Suprapubic skin (tissue), 3 donors: ENCODE measurements around the gene MAD1L1.

Experiments used
- POLR2AphosphoS5 ChIP-seq, 3 donors: sonication (generic); formaldehyde crosslinking; IDR thresholded peaks; one replicate each; pipeline ENCODE4 v1.6.1; 2017; ENCODE audit warnings: antibody characterized with exemption in 3 of 3
- TF ChIP-seq, protein P1 (sequence below), 2 donors: fragments of 200-600 bp in 1 of 2; fragments of 450-650 bp in 1 of 2; sonication (generic) in 1 of 2; IDR thresholded peaks; one replicate each; pipeline ENCODE4 v1.5.1; 2016 to 2019; ENCODE audit warnings: antibody characterized with exemption in 2 of 2, mild to moderate bottlenecking in 1 of 2, moderate library complexity in 1 of 2

- TF ChIP-seq, protein P1, sequence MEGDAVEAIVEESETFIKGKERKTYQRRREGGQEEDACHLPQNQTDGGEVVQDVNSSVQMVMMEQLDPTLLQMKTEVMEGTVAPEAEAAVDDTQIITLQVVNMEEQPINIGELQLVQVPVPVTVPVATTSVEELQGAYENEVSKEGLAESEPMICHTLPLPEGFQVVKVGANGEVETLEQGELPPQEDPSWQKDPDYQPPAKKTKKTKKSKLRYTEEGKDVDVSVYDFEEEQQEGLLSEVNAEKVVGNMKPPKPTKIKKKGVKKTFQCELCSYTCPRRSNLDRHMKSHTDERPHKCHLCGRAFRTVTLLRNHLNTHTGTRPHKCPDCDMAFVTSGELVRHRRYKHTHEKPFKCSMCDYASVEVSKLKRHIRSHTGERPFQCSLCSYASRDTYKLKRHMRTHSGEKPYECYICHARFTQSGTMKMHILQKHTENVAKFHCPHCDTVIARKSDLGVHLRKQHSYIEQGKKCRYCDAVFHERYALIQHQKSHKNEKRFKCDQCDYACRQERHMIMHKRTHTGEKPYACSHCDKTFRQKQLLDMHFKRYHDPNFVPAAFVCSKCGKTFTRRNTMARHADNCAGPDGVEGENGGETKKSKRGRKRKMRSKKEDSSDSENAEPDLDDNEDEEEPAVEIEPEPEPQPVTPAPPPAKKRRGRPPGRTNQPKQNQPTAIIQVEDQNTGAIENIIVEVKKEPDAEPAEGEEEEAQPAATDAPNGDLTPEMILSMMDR (IDR thresholded peaks at IDR 0.05) = no peak
- no peak for TF ChIP-seq POLR2AphosphoS5 (IDR thresholded peaks at IDR 0.05)
These were observed 287.2 kb downstream of the MAD1L1 start for GRCh38 chr7:1945558-1945957.
